Gastroesophageal sphincter (tissue), 3 donors: ENCODE measurements around the gene TGFBR3.

ENCODE experiments used
- CTCF ChIP-seq, 4 experiments: fragments of 200-600 bp in 2 of 4; fragments of 450-650 bp in 2 of 4; sonication (generic) in 1 of 4; IDR thresholded peaks; one replicate each; pipeline ENCODE4 v1.5.1; 2017 to 2019; ENCODE audit warnings: antibody characterized with exemption in 4 of 4, mild to moderate bottlenecking in 2 of 4, moderate library complexity in 2 of 4
- EP300 ChIP-seq: sonication (generic); formaldehyde crosslinking; IDR thresholded peaks from one replicate; pipeline ENCODE4 v1.6.1; 2017; ENCODE audit warnings: antibody characterized with exemption, mild to moderate bottlenecking
- POLR2A ChIP-seq, 2 donors: fragments of 450-650 bp; IDR thresholded peaks; one replicate each; pipeline ENCODE4 v1.6.1; 2017; ENCODE audit warnings: antibody characterized with exemption in 2 of 2, mild to moderate bottlenecking in 2 of 2, moderate library complexity in 1 of 2
- POLR2AphosphoS5 ChIP-seq: sonication (generic); formaldehyde crosslinking; IDR thresholded peaks from one replicate; pipeline ENCODE4 v1.6.1; 2017; ENCODE audit warnings: antibody characterized with exemption

GRCh38 chr1:91814448-91814847, 71.5 kb downstream of the TGFBR3 start:
- TF ChIP-seq CTCF (IDR thresholded peaks at IDR 0.05) (no peak), POLR2A (IDR thresholded peaks at IDR 0.05) (no peak), EP300 (no peak), POLR2AphosphoS5 (no peak)
